ENCODE measurements around the gene ICE2.

The ICE2 gene

DNA sequence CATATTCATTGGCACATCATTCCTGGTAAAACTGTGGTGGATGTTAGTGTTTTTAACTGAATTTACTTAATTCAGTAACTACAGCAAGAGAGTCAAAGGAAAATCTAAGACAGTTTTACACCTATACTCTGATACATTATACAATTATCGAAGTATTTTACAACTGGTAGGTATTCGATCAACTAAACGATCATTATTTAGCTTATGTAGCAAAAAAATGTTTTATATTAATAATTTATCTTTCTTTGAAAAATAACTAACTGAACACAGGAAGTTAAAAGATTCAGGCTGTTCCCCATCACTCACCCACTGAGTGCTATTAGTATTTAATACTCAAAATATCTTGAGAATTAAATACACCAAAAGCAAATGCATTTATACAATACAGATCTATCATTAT, 21.0 kb downstream of the ICE2 start:
- DNase-seq (ENCODE audit: low read depth): no peak
- H3K4me3 ChIP-seq (replicated peaks; ENCODE audit: low read depth, low read length): no peak overlapping the region
- TF ChIP-seq, protein P1, sequence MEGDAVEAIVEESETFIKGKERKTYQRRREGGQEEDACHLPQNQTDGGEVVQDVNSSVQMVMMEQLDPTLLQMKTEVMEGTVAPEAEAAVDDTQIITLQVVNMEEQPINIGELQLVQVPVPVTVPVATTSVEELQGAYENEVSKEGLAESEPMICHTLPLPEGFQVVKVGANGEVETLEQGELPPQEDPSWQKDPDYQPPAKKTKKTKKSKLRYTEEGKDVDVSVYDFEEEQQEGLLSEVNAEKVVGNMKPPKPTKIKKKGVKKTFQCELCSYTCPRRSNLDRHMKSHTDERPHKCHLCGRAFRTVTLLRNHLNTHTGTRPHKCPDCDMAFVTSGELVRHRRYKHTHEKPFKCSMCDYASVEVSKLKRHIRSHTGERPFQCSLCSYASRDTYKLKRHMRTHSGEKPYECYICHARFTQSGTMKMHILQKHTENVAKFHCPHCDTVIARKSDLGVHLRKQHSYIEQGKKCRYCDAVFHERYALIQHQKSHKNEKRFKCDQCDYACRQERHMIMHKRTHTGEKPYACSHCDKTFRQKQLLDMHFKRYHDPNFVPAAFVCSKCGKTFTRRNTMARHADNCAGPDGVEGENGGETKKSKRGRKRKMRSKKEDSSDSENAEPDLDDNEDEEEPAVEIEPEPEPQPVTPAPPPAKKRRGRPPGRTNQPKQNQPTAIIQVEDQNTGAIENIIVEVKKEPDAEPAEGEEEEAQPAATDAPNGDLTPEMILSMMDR (IDR thresholded peaks at IDR 0.05; ENCODE audit: low read length, missing control alignments): no peak

DNA sequence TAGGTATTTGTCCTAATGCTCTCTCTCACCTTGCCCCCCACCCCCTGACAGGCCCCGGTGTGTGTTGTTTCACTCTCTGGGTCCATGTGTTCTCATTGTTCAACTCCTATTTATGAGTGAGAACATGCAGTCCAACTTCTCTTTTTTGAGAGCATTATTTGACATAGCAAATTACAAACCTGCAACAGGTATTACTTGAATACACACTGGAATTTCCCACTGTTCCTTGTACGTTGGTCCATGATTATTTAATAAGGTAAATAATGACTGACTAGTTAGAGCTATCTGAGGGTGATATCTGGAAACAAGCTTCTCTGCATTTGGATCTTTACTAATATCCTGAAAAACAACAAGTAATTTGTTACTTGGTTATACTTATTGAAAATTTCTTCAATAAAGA, 24.1 kb downstream of the ICE2 start:
- DNase-seq (ENCODE audit: low read depth): no peak
- TF ChIP-seq, protein P1 (IDR thresholded peaks at IDR 0.05; ENCODE audit: low read length, missing control alignments): no peak
- no peak overlapping the region for H3K4me3 ChIP-seq (replicated peaks; ENCODE audit: low read depth, low read length)

DNA sequence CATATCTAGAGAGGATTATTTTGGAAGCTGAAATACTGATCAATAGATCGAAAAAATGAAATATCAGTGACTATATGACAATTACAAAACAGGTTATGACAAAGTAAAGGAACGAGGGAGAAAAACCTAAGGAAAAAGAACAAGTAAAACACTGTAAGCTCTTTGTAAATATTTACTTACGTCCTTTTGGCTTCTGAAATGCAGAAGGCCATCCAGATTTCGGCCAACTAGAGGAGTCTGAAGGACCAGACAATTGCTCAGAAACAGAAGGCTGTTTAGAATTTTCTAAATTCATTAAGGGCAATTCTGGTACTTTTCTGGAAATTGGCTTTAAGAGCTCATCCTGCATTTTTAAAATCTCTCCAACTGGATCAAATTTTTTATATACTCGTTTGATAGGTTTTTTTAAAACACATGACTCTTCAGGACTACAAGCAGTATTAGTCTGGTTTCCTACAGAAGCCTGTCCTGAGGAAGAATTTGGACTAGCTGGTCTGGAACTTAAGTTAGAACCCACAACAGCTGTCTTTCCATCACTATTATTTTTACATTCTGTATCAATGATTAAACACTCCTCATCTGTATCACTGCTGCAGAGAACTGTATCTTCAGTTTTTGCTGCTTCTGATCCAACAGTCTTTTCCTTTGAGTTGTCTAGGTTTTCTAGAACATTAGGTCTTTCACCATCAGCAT, 30.1 kb downstream of the ICE2 start:
- H3K4me3 ChIP-seq (replicated peaks; ENCODE audit: low read depth, low read length): no peak overlapping the region
- TF ChIP-seq, protein P1 (IDR thresholded peaks at IDR 0.05; ENCODE audit: low read length, missing control alignments): no peak
- DNase-seq (ENCODE audit: low read depth): no peak

DNA sequence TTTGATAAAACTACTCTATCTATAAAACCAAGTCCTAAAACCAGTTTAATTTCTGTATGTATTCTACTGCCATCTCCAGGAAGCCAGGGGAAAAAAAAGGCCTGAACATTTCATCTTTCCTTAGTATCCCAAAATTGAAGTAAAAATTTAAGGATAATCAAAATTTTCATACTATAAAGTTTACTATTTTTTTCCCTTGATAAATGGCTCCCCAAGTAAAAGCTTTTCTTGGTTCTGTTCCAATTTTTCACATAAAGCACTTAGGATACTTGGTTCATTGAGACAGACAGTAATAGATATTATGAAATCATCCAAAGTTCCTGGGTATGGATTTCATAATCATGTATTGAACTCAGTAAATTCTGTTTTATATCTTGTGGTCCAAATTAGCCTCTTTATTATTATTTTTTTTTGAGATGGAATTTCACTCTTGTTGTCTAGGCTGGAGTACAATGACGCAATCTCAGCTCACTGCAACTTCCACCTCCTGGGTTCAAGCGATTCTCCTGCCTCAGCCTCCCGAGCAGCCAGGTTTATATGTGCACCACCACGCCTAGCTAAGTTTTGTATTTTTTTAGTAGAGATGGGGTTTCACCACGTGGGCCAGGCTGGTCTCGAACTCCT, 34.5 kb downstream of the ICE2 start:
- no peak overlapping the region for H3K4me3 ChIP-seq (replicated peaks; ENCODE audit: low read depth, low read length)
- DNase-seq (ENCODE audit: low read depth): peak; percentile 61
- TF ChIP-seq, protein P1 (IDR thresholded peaks at IDR 0.05; ENCODE audit: low read length, missing control alignments): peak; percentile 69

DNA sequence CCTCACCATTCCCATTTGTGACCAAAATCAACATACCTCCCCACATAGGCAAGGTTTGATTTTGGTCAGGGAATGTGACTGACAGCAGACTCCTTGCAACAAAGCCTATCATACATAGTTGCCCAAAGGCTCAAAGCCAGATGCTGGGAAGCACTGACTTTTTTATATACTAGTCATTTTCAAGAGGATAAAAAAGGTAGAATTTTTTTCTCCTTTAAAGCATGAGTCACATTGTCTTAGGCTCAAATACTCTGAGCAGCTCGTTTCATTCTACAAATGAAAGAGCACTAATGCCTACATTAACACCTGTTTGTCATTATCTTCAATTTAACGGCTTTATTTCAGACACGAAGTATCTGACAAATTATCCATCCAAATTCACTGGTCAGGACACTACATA, 36.2 kb downstream of the ICE2 start:
- H3K4me3 ChIP-seq (replicated peaks; ENCODE audit: low read depth, low read length): no peak overlapping the region
- no peak for DNase-seq (ENCODE audit: low read depth)
- TF ChIP-seq, protein P1 (IDR thresholded peaks at IDR 0.05; ENCODE audit: low read length, missing control alignments): no peak

DNA sequence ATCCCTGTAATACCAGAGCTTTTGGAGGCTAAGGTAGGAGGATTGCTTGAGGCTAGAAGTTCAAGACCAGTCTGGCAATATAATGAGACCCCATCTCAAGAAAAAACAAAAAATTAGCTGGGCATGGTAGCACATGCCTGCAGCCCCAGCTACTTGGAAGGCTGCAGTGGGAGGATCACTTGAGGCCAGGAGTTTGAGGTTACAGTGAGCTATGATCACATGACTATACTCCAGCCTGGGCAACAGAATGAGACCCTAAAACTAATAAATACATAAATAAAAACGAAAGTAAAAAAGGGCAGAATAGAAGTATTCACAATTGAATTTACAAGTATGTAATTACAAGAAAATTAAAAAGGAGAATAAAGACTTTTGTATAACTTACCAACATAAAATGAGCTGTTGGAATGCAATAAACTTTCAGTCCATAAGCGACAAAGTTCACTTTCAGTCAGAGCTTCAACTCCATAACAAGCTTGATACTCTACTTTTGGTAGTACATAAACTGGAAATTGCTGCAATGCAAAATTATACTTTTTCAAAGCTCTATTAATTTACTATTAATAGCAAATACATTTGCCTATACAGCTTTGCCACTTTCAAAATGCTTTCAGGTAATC, 36.8 kb downstream of the ICE2 start:
- TF ChIP-seq, protein P1 (IDR thresholded peaks at IDR 0.05; ENCODE audit: low read length, missing control alignments): no peak
- no peak for DNase-seq (ENCODE audit: low read depth)
- no peak overlapping the region for H3K4me3 ChIP-seq (replicated peaks; ENCODE audit: low read depth, low read length)

Data from fibroblast of pulmonary artery (primary cell).